Stimulated activated naive CD4-positive, alpha-beta T cell (primary cell): ENCODE data around the gene MATCAP1.

Experiments
- DNase-seq, 6 experiments: peaks; one replicate each; lab custom pipeline; 2025; lab: John Stamatoyannopoulos, UW

The MATCAP1 gene

GRCh38 chr16:67190448-67191399, 7.0 kb upstream of the MATCAP1 start:
- no peak for DNase-seq

- no peak for DNase-seq
These were observed 6.3 kb upstream of the MATCAP1 start, which contains the start of gene EXOC3L1 for GRCh38 chr16:67190041-67190440. EXOC3L1 (minus strand) TSS chr16:67190136; CDS start chr16:67189676, 460 bp downstream.

- no peak for DNase-seq
These were observed 5.0 kb upstream of the MATCAP1 start for GRCh38 chr16:67188798-67189197.

GRCh38 chr16:67188323-67188722, 4.6 kb upstream of the MATCAP1 start:
- DNase-seq, result no peak

GRCh38 chr16:67187175-67187890, 3.6 kb upstream of the MATCAP1 start:
- no peak for DNase-seq

GRCh38 chr16:67186550-67186950, 2.8 kb upstream of the MATCAP1 start:
- no peak for DNase-seq

- DNase-seq, result no peak
These were observed 1.9 kb upstream of the MATCAP1 start for GRCh38 chr16:67185651-67186134.

- DNase-seq, result peak; percentile 48 to 80 (median 69)
These were observed 1.4 kb upstream of the MATCAP1 start for GRCh38 chr16:67184995-67185650.

GRCh38 chr16:67184453-67184994, 761 bp upstream of the MATCAP1 start:
- DNase-seq, result peak in 2 of 6 experiments; percentile 42 to 49

- no peak for DNase-seq
These were observed 508 bp downstream of the MATCAP1 start for GRCh38 chr16:67183284-67183626.

- no peak for DNase-seq
These were observed 1.5 kb downstream of the MATCAP1 start for GRCh38 chr16:67182288-67182687.

GRCh38 chr16:67181346-67181745, 2.4 kb downstream of the MATCAP1 start:
- no peak for DNase-seq

- no peak for DNase-seq
These were observed 3.6 kb downstream of the MATCAP1 start for GRCh38 chr16:67180166-67180565.

- DNase-seq, result no peak
These were observed 4.2 kb downstream of the MATCAP1 start for GRCh38 chr16:67179421-67180080.

- peak in 5 of 6 experiments; percentile 45 to 54 (median 50) for DNase-seq
These were observed 5.7 kb downstream of the MATCAP1 start for GRCh38 chr16:67177743-67178699.

- no peak for DNase-seq
These were observed 7.1 kb downstream of the MATCAP1 start for GRCh38 chr16:67176662-67177061.

- no peak for DNase-seq
These were observed 9.0 kb downstream of the MATCAP1 start for GRCh38 chr16:67174706-67175231.

- peak; percentile 25 to 44 (median 34) for DNase-seq
These were observed 9.7 kb downstream of the MATCAP1 start for GRCh38 chr16:67173808-67174705.

- DNase-seq, result no peak
These were observed 10.4 kb downstream of the MATCAP1 start for GRCh38 chr16:67173323-67173722.
